KBM-7 (cell line): ENCODE data around the gene FKRP.
"Not testable (repeated sequence)": the region's sequence is repeated elsewhere in the genome, so short reads cannot be mapped to it uniquely, and the experiment has no call there.

Experiments used
- DNase-seq: peaks from one replicate; pipeline ENCODE4 v3.0.0-alpha.2; 2015
- in situ Hi-C: fragments of 300-500 bp; cut with MboI; formaldehyde crosslinking; loops from 2 replicates; pipeline ENCODE4 v1.14.3; 2020; ENCODE audit warnings: low sequenced_read_pairs, low pct_unique_long_range_greater_than_20kb, mixed read lengths

Gene FKRP, protein sequence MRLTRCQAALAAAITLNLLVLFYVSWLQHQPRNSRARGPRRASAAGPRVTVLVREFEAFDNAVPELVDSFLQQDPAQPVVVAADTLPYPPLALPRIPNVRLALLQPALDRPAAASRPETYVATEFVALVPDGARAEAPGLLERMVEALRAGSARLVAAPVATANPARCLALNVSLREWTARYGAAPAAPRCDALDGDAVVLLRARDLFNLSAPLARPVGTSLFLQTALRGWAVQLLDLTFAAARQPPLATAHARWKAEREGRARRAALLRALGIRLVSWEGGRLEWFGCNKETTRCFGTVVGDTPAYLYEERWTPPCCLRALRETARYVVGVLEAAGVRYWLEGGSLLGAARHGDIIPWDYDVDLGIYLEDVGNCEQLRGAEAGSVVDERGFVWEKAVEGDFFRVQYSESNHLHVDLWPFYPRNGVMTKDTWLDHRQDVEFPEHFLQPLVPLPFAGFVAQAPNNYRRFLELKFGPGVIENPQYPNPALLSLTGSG

DNA sequence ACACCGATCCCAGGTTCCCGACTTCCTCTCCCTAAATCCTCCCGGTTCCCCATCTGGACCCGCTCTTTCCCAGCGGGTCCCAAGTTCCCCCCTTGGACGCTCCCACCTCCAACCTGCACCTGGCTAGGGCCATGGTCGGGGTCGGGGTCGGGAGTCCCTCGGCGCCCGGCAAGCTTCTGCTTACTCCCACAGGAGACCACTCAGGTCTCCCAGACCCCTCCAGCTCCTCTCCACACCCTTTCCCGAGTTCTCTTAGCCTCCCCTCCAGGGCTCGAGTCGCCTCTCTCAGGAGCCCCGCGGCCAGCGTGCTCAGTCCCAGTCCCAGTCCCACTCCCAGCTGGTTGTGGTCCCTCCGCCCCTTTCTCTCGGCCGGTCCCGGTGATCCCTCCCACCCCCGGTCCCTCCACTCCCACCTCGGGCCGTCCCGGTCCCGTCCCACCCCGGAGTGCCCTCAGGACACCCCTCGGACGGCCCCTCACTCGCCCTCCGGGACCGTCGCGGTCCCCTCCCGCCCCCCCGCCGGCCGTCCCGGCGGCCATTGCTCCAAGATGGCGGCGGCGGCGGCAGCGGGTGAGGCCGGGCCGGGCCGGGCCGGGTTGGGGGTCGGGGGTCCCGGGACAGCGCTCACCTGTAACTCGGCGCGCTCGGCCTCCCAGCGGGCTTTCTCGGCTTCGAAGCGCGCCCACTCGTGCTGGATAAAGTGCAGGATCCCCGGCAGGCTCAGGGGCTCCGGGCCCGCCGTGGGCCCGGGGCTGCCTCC lies at the start of gene FKRP:
Gene FKRP (plus strand): TSS at position 537 of the 760 bp plus-strand sequence. CDS start 9,394 bp downstream, outside the sequence.
- no peak for DNase-seq
- in situ Hi-C loops, result no loop called here

DNA sequence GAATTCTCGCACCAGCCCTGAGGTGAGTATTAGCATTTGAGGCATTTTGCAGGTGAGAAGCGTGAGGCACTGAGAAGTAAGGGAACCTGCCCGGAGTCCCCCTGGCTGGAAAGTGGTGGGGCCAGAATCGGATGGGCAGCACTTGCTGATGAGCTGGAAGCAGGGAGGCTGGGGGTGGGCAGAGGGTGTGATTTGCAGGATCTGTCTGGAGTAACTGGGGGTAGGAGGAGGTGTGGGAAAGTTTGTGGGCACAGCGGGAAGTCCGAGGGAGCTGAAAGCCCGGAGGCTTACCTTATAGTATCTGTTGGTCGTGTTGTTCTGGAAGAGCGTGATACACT lies 49.0 kb upstream of the FKRP start:
- in situ Hi-C loops, result no loop called here
- DNase-seq, result no peak

DNA sequence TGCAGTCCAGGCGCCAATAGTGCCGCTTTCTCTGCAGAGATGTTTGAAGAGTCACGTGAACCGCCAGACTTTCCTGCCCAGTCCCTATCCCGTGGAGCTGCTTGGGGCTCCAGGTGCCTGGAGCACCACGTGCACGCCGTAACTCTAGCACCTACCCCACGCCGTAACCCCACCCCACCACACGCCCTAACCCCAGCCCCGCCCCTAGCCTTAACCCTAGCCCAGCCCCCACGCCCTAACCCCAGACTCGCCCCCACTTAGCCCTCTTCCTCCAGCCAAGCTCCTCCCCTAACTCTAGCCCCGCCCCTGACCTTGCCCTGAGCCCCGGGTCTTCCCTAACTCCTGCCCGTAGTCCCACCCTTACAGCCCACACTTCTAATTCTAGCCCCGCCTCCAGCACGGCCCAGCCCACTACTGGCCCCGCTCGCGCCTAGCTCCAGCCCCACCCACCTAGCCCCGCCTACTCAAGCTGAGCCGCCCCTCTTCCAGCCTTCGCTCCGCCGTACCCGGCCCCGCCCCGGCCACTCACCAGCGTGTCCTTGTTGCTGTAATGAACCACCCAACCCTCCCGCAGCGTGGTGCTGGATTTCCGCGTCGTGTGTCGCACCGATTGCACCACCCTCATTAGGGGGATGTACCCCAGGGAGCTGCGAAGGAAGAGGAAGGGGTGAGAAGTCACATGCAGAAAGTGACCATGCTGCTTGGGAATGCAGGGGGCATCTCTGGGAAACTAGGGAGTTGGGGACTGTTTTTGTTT lies 48.5 kb upstream of the FKRP start:
- in situ Hi-C loops, result no loop called here
- DNase-seq, result peak; percentile 14

DNA sequence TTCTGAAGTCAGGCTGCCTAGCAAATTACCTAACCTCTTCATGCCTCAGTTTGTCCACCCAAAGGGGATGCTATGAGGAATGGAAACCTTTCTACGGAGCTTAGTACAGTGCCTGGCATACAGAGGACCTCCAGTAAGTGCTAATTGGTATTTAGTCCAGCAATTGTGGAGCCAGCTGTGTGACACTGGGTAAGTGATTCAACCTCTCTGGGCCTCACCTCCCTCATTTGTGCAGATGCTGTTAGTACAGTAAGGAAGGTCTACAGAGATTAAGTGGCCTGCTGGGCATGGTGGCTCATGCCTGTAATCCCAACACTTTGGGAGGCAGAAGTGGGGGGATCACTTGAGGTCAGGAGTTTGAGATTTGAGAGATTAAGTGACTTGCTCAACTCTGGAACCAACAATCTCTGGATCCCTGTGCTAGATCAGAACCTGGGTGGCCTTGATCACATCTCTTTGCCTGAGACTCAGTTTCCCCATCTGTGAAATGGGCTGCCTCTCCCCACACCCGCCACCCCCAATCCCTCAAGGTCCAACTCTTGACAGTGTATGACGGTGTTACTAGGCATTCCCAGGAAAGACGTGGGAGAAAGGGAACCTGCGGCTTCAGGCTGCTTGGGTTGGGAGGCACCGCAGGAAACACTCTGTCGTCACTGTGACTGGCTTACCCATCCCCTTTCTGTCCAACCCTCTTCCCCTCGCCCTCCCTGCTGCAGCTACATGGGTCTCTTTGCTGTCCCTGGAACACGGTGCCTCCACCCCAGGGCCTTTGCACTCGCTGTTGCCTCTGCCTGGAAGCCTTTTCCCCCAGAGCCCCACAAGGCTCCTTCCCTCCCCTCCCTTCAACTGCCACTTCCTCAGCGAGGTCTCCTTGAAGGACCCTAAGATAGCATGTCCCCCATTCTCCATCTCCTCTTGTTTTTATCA lies 47.2 kb upstream of the FKRP start:
- DNase-seq, result no peak
- in situ Hi-C loops, result no loop called here

DNA sequence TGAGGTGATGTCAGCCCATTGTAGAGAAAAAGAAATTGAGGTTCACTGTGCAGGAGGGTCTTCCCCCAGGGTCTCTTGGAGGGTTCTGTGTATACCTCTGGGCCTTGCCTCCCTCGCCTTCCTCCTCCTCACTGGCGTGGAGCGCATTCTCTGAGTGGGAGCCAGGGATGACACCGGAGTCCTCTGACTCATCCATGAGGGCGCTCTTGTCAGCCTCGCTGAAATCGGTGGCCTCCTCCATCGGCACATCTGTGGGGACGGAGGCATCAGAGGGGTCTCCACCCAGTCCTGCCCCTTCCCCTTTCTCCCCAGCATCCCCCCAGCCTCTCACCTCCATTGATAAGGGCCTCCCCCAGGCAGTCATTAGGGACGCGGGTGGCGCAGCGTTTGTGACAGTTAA lies 45.2 kb upstream of the FKRP start:
- in situ Hi-C loops, result no loop called here
- DNase-seq, result no peak

DNA sequence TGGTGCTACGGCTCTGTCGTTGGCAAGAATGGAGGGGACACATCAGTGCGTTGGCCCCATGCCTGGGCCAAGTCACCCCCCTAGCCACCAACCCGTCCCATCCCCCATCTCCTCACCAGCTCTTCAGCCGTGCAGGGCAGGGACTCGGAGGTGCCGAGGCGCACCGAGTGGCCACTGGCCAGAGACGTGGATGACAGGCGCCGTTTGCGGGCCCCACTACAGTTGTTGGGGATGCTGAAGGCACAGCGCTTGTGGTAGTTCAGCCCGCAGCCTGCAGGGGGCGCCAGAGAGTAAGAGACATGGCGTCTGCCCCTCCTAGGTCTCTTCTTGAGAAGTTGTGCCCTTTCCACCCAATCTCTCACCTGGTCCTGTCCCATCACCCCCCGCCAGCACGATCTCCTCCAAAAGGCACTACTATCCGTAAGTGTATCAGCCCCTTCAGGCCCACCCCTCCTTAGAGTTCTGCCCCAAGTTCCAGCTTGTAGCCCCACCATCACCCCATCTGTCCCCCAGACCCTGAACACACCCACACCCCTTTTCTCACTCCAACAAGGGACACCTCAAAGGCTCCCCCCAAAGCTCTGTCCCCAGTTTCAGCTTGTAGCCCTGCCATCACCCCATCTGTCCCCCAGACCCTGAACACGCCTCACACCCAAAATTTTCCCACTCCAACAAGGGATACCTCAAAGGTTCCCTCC lies 41.3 kb upstream of the FKRP start:
- peak; percentile 80 for DNase-seq
- in situ Hi-C loops, result no loop called here

DNA sequence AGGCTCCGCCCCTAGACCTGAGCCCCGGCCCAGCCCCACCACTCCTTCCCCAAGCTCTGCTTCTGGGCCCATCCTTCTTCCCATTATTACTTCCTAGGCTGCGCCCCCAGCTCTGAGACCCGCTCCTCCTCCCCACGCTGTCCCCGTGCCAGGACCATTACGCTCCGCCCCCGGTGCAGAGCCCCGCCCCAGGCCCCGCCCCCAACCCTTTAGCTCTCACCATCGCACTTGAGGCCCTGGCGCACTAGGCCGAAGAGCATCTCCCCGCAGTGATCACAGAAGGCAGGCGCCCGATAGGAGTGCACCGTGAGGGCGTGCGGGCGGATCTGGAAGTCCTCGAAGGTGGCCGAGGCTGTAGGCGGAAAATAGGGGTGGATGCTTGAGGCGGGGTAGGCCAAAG lies 35.2 kb upstream of the FKRP start:
- in situ Hi-C loops, result no loop called here
- no peak for DNase-seq

DNA sequence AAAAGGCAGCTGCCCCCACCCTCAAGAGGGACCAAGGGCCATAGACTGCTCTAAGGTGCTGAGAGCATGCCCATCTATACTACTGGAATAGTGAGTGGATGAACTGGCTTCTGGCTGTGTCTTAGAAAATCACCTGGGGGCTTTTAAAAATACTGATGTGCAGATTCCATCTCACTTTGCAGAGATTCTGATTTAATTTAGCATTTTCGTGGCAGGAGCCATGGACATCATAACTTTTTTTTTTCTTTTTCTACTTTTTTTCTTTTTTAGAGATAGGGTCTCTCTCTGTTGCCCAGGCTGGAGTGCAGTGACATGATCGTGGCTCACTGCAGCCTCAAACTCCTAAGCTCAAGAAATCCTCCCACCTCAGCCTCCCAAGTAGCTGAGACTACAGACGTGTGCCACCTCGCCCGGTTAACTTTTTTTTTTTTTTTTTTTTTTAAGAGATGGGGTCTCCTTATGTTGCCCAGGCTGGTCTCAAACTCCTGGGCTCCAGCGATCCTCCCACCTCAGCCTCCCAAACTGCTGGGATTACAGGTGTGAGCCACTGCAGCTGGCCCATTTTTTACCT lies 33.0 kb upstream of the FKRP start:
- DNase-seq, in situ Hi-C loops: not testable (repeated sequence)

DNA sequence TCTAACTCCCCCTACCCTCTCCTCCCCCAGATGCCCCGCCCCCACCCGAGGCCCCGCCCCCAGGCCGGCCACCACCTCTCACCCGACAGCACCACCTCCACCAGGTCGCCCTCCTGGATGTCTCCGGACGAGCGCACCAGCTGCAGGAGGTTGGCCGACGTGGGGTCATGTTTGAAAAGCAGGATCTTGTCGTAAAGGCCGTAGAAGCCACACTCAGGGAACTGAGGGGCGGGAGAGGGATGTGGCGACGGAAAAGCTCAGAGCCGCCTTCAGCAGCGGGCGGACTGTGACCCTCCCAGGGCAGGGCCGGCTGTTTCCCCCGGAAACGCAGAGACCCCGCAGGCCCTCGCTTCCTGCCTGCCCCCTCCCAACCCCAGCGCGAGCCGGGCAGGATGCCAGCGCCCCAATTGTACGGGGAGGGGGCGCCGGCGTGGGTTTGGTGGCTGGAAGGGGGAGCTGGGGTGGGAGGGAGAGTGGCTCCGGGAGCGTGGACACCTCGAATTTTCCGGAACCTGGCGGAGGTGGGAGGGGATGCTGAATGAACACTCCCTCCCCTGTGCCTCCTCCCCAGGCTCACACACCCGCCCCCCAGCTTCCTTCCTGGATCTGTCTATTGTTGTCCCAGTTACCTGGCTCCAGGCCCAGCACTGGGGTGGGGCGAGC lies 31.9 kb upstream of the FKRP start:
- in situ Hi-C loops, result no loop called here
- DNase-seq, result peak; percentile 81

DNA sequence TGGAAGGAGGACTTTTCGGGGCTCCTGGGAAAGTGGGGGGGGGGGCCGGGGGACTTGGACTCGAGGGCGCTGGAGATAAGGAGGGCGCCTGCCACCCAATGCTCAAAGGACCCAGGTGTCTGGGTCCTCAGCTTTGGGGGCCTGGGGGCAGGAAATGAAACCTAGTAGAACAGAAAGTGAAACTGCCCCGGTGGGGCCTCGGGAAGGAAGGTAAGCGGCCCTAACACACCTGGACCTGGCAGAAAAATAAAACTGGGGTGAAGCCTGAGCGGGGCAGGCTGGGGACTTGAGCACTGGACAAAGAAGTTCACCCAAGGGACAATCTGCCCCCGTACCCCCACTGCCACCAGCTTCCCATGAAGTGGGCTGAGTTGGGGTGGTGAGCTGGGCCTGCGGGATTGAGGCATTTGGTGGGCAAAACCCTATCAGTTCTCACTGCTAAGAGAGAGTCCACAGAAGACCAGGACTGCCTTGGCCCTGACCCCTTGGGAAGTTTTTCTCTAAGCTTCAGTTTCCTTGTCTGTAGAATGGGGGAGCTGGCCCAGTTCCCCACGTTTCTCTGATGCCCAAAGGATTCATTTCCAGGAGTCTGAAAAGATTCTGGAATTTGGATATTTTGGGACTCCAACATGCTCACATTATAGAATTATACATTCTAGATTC lies 31.3 kb upstream of the FKRP start:
- in situ Hi-C loops, result no loop called here
- no peak for DNase-seq

DNA sequence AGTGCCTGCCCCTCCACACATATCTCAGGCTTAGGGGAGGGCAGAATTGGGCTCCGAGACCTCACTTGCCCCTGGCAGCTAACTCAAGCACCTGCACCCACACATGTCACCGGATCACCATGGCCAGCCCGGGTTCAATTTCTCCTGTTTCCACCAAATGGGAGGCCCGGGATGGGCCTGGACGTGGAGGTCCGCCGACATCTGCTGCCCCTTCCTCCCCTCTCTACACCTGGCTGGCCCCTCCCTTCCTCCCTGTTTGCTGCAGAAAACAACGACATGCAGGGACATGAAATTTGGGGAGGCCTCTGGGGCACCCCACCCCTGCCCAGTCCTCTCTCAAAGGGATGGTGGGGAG lies 30.3 kb upstream of the FKRP start:
- in situ Hi-C loops, result no loop called here
- no peak for DNase-seq

DNA sequence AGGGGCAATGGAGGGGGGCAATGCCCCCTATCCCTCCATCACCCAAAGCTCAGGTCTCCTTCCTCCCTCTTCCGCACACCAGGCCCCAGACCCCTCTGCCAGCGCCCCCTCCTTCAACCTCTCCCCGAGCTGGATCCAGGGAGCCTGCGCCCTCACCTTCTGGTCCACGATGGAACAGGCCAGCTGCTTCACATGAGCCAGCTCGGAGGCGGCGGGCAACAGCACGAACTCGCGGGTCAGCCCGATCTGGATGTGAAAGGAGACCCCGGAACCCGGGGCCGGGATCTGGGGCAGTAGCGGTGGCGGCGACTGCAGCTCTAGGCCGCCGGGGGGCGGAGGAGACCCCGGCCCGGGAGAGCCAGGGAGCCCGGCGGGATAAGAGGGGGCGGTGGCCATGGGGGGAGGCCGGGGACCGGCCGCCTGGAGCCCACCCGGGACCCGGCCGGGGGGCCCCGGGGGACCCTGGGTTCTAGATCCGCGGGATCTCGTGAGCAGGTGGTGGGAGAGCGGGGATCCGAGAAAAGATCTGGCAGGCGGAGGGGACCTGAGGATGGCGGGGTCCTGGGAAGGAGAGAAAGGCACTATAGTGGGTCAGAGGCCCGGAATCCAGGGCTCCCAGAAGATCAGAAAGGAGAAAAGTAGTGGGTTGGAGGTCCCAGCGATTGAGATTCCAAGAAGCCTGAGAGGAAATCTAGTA lies 29.7 kb upstream of the FKRP start:
- no peak for DNase-seq
- in situ Hi-C loops, result no loop called here

DNA sequence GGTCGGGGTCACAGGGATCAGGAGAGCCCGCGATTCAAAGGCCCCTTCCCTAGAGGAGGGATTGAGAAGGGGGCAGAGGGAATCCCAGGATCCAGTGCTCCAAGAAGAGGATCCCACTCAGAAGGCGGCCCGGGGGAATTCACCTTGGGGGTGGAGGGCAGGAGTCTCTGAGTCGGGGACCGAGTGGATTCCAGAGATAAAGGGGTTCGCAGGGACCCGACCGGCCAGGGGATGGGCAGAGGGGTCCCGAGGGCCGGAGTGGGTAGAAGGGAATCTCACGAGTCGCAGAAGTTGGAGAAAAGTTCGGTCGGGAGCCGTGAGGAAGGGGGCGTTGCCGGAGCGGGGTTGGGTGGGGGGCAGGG lies 29.2 kb upstream of the FKRP start:
- in situ Hi-C loops, result no loop called here
- no peak for DNase-seq

DNA sequence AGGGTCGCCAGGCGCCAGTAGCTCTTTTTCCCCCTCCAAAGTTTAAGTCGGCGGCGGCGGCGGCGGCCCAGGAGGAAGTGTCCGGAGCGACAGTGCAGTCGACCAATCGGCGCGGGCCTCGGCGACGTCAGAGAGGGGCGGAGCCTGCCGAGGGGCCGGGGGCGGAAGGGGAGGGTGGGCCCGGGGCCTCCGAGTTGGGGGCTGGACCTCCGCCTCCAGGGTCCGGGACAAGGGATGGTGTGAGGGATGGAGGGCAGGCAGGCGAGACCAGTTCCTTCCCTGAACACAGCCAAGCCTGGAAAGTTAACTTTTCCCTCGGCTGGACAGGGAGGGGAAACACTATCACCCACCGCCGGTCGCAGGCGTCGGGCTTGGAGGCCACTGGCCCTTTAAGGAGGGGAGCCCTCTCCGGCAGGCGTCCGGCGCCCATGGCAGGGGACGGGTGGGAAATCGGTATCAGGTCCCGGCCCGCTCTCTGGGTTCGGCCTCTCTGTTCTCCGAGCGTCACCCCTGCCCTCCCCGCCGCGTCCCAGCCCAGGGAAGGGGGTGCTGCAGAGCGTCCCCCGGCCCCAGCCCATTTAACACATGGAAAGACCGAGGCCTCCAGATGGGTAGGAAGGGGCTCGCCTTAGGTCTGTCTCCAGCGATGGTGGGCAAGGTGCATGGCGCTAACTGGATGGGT lies 28.7 kb upstream of the FKRP start, which contains the start of gene PRKD2:
Gene PRKD2 (minus strand): TSS at position 81 of the 682 bp plus-strand sequence. CDS start 744 bp downstream, outside the sequence.
- DNase-seq, result peak; percentile 68
- in situ Hi-C loops, result no loop called here

DNA sequence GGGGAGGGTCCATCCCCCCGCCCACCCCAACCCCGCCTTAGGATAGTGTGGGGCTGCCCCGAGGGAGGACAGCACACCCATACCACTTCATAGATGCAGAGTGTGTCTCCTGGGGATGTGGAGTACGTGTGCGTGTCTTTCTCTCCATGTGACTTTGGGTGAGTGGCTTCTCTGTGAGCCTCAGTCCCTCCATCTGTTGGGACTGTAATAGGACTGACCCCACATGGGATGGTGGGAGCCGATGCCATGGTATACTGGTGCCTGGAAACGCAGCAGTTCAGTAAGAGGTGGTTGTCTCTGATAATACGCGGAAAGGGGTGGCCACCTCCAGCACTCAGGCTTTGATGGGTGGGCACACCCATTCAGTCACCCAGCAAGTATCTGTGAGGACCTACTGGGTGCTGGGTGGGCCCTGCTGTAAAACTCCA lies 28.1 kb upstream of the FKRP start:
- DNase-seq, result no peak
- in situ Hi-C loops, result no loop called here
